NCI-H1930 (cell line): ENCODE data around the gene PRELP.
"Not testable (repeated sequence)": the region's sequence is repeated elsewhere in the genome, so short reads cannot be mapped to it uniquely, and the experiment has no call there.

Experiments
- DNase-seq, 2 experiments: peaks; one replicate each; lab custom pipeline; 2025; lab: John Stamatoyannopoulos, UW

The PRELP gene

GRCh38 chr1:203453616-203454015 is 22.0 kb upstream of the PRELP start:
- no peak for DNase-seq

GRCh38 chr1:203454986-203455471 is 20.6 kb upstream of the PRELP start:
- DNase-seq, result no peak

- no peak for DNase-seq
Observed at GRCh38 chr1:203455706-203456105, 19.9 kb upstream of the PRELP start.

GRCh38 chr1:203456577-203456976 is 19.0 kb upstream of the PRELP start:
- no peak for DNase-seq

GRCh38 chr1:203458078-203458477 is 17.5 kb upstream of the PRELP start:
- no peak for DNase-seq

- DNase-seq, result no peak
Observed at GRCh38 chr1:203459671-203460201, 15.9 kb upstream of the PRELP start.

- DNase-seq, result no peak
Observed at GRCh38 chr1:203461717-203462116, 13.9 kb upstream of the PRELP start.

- DNase-seq, result no peak
Observed at GRCh38 chr1:203462143-203462542, 13.5 kb upstream of the PRELP start.

- no peak for DNase-seq
Observed at GRCh38 chr1:203462878-203463277, 12.7 kb upstream of the PRELP start.

- no peak for DNase-seq
Observed at GRCh38 chr1:203463469-203464062, 12.0 kb upstream of the PRELP start.

- no peak for DNase-seq
Observed at GRCh38 chr1:203464226-203464625, 11.4 kb upstream of the PRELP start.

- no peak for DNase-seq
Observed at GRCh38 chr1:203464743-203465142, 10.9 kb upstream of the PRELP start.

- no peak for DNase-seq
Observed at GRCh38 chr1:203465146-203465798, 10.3 kb upstream of the PRELP start.

- no peak for DNase-seq
Observed at GRCh38 chr1:203465948-203466347, 9.7 kb upstream of the PRELP start.

- DNase-seq, result not testable (repeated sequence)
Observed at GRCh38 chr1:203466906-203467549, 8.6 kb upstream of the PRELP start.

GRCh38 chr1:203467550-203467921 is 8.1 kb upstream of the PRELP start:
- DNase-seq, result no peak

GRCh38 chr1:203468326-203468725 is 7.3 kb upstream of the PRELP start:
- no peak for DNase-seq

GRCh38 chr1:203470240-203470639 is 5.4 kb upstream of the PRELP start:
- no peak for DNase-seq

- no peak for DNase-seq
Observed at GRCh38 chr1:203471841-203472240, 3.8 kb upstream of the PRELP start.

GRCh38 chr1:203473281-203473680 is 2.3 kb upstream of the PRELP start:
- no peak for DNase-seq

- DNase-seq, result no peak
Observed at GRCh38 chr1:203473781-203474305, 1.8 kb upstream of the PRELP start.

- no peak for DNase-seq
Observed at GRCh38 chr1:203476216-203476814, 709 bp downstream of the PRELP start.
